Activated naive CD8-positive, alpha-beta T cell treated with anti-CD3 and anti-CD28 coated beads, Interleukin-2, amount 50 U/mL, for 16 hours (primary cell): ENCODE results near the gene CHD5.
"Not testable (repeated sequence)": the region's sequence is repeated elsewhere in the genome, so short reads cannot be mapped to it uniquely, and the experiment has no call there.

ENCODE experiments used
- DNase-seq: peaks from one replicate; pipeline ENCODE4 v3.0.0-alpha.2; 2020; ENCODE audit warnings: low read depth, low spot score

CHD5 gene

DNA sequence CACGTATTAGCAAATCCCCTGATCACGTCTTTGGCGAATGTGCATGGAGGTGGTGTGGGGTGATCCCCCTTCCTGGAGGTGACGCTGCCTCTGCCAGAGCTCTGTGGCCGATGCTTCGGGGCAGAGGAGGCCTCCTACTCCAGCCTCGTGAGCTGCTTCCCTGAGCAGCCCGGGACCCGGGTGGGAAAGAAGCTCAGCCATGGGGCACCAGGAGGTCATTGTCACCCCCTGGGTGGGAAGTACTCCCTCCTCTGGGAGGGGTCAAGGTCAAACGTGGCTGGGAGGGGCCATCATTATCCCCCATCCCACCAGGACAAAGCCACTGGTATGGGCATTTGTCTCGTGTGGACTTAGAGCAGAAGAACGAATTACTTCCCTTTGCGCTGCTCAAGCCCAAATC, 93.8 kb downstream of the CHD5 start:
- DNase-seq = no peak

DNA sequence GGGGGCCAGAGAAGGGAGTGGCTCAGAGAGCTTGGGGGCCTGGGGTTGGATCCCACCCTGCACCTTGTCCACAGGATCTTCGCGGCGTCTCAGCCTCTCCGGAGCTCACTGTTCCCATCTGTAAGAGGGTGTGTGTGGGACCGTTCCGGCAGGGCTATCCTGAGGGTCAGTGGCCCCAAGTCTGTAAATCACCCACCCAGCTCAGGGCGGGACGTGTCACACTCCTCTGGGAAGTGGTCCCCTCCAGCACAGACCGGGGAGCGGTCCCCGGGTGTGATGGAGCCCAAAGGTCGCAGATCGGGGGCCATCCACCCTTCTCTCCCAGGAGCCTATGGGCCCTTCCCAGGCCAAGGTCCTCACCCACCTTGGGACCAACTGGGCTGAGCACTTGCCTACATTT, 94.5 kb downstream of the CHD5 start:
- no peak for DNase-seq

DNA sequence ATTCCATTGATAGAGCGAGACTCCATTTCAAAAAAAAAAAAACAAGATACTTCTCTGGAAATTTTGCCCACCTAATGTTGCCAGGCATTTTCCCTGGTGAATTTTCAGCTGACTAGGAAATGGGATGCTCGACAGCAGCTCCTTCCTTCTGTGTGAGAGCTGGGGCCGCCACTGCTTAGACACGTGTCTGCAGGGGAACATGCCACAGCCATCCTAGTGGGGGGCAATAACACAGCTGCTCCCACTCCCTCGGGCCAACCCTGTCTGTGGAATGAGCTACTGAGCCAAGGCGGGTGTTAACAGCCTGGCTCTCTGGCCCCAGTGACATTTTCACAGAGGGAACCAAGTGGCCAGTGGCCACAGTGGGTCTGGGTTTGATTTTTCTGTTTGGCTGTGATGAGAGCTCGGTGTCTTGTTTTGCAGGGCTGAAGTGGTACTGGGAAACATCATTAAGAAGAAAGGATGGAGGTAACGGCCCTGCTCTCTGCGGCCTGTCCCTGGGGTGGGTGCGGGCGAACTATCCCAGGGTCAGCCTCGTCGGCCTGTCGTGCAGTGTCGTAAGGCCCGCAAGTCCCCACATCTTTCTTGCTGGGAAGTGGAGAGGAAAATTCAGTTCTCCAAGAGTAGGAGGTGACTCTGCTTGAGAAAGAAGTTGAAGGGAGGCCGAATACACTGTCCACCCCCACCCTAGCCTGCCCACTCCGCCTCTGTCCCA, 95.2 kb downstream of the CHD5 start:
- DNase-seq = no peak

DNA sequence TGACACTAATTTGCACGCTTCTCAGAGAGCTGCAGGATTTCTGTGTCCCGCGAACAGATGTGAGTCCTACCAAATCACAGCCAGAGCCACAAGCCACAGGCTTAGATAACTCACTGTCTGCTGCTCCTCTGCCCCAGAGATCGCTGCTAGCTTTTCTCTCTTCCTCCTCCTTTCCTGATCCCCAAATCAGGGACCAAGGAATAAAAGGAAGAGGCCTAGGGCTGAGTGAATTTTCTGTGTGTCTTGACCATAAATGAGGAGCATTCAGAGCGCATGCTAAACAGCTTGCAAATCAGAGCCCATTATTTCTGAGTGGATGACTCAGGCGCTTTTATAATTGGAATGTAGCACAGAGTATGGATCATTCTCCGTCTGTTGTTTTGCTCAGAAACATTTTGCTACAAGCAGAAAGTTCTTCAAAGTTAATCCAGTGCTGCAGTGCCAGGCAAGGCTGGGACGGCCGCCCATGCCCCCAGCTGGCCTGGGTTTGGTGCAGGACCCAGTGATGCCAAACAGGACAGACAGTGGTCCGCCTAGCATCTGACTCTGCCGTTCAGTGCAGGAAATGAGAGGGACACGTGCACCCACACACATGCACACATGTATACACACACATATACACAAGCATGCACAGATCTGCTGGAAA, 96.2 kb downstream of the CHD5 start:
- no peak for DNase-seq

DNA sequence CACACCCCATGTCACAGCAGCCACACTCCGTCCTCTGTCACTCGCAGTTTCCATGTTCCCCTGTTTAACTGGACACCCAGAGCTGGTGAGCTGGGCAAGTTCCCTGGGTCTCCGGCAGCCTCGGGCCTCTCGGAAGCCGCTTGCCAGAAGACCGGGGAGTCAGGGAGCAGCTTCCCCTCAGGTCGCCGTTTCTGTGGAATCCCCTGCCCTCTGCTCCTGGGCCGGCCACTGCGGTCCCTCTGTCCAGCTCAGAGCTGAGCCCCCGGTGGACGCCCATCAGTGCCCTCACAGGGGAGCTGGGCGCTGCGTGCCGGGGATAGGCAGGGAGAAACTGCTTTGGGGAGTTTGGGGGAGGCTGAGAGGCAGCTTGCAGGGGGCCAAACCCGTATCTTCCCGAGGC, 96.7 kb downstream of the CHD5 start:
- DNase-seq = no peak

DNA sequence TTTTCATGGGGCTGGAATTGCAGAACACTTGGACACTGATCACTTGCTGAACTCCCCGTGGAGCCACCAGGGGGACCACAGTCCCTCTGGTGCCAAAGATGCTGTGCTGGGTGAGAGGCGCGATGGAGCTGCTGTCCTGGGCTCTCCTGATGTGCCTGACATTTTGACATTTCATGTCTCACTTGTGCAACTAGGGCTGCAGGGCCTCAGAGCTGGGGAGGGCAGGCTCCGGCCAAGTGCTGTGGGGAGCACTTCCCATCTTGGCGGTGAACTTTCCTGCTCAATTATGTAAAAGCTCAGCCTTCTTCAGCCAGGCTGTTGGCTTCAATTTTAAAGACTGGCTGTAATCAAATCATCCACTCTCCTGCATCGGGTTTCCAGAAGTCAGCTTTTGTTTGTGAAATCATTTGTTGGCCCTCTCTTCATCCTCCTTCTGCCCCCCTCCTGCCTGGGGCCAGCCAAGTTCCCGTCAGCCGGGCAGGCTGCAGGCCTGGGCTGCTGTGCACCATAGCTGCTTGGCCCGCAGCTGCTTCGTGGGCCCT, 97.6 kb downstream of the CHD5 start:
- DNase-seq = no peak

DNA sequence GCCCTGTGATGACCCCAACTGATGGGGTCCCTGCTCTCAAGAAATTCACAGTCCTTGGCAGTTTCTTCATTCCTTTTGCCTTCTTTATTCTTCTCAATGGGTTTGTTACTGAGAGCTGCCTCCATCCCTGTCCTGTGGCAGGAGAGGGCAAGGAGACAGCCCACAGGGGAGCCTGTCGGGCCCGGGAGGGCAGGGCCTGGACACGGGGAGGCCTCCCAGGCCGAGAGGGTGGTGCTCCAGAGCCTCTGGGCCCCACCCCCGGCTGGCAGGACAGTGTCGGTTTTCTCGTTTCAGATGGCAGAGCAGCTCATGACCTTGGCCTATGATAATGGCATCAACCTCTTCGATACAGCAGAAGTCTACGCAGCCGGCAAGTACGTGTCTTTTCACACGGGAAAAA, 98.2 kb downstream of the CHD5 start:
- DNase-seq = no peak

DNA sequence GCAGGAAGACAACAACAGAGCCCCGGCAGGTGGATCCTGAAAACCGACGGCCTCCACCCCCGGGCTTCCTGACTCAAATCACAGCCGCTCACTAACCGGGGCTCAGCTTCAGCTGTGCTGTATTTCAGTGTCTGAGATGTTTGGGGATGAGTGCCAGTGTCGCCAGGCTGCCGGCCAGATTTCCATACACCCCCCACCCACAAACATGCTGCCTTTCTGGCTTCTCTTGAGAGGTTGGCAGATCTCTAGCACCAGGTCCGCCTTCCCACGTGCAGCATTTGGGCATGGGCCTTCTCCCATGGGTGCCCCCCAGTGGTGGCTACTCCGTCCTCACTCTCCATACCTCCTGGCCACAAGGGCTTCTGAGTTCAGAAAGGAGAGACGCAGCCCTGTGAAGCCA, 99.7 kb downstream of the CHD5 start:
- DNase-seq = no peak

DNA sequence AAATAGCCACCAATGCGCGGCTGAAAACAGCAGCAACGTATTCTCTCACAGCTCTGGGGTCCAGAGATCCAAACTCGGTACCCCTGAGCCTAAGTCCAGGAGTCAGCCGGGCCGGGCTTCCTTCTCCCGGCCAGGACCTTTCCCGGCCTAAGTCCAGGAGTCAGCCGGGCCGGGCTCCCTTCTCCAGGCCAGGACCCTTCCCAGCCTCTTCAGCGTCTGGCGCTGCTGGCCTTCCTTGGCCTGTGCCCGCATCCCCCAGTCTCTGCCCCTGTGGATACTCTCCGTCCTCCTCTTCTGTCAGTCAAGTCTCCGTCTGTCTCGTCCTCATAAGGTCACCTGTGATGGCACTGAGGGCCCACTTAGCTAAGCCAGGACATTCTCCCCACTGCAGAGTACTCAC, 102.2 kb downstream of the CHD5 start:
- DNase-seq = no peak

DNA sequence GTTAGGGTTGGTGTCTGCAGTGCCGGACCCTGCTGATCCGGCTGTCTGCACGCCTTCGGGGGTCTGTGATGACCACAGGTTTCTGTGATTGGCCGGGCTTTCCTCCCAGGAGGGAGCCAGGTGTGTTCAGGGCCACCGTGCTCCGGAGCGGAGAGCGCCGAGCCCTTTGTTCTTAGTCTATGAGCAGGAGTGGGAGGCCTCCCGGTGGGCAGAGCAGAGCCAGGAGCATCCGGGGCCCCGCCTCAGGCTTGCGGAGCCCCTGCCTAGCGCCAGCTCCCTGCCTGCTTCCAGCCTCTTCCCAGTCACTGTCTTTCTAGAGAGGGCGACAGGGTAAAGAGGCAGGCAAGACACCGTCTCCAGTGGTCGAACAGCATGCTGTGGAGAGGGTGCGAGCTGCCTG, 102.6 kb downstream of the CHD5 start:
- DNase-seq = no peak

DNA sequence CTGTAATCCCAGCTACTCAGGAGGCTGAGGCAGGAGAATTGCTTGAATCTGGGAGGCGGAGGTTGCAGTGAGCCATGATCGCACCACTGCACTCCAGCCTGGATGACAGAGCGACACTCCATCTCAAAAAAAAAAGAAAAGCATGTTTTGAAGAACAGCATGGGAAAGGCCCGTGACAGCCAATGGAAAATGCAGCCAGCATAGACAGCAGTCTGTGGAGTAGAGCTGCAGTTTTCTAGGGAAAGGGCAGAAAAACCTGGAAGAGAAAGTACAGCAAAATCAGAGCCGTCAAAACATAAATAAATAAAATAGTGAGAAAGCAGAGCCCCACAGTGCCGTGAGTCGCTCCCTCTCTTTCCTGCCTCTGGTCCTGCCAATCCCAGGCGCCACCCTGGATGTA, 103.1 kb downstream of the CHD5 start:
- not testable (repeated sequence) for DNase-seq

DNA sequence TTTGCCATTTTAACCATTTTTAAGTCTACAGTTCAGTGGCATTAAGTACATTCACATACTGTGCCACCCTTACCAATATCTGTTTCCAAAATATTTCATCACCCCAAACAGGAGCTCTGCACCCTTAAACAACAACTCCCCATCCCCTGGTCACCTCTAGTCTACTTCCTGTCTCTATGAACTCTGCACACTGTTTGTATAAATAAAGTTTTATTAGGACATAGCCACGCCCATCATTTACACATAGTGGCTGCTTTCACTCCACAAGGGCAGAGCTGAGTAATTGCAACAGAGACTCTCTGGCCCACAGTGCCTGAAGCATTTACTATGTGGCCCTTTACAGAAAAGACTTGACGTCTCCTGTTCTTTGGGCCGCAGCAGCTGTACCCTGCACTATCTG, 104.4 kb downstream of the CHD5 start:
- no peak for DNase-seq

DNA sequence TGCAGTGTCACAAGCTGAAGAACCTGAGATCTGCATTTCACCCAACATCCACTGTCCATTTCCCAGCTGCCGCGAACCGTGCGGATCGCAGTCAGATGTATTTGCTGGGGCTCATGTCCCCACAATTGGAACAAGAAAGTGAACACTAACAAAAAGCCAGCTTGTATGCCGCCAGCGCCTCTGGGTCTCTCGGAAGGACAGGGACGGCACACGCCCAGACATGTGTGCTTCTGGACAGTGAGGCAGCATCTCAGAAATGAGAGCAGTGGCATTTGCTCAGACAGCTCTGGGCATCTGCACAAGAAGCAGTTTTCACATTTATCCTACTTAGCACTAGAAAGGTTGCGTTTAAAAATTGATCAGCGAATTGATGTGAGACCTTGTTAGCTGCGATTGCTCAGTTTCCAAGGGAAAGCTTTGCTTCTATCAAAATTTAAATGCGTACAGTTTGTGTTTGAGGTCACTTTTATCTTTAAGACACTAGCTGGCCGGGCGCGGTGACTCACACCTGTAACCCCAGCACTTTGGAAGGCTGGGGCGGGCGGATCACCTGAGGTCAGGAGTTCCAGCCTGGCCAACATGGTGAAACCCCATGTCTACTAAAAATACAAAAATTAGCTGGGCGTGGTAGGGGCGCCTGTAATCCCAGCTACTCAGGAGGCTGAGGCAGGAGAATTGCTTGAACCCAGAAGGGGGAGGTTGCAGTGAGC, 105.8 kb downstream of the CHD5 start:
- DNase-seq = no peak

DNA sequence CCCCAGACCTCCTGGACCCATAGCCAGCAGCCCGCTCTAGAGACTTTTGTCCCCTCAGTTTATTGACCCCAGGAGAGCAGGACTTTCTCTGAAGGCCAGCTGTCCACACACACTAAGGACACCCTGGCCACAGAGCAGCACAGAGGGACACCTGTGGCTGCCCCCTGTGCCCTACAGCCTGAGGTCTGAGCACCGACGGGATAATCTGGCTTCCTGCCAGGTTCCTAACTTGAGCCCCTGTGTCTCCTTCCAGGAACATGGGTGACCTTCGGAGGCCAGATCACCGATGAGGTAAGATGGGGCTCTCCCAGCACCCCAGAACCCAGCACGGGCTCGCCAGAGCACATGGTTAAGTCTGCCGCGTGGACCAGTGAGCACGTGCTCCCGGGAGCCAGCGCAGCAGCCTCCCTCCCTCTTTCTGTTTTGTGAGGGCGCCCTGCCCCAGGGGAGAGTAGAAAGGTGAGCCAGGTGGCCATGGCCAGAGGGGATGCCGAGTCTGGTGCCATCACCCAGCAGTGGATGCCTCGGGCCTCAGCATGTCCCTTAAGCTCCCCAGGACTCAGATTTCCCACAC, 106.6 kb downstream of the CHD5 start:
- no peak for DNase-seq

DNA sequence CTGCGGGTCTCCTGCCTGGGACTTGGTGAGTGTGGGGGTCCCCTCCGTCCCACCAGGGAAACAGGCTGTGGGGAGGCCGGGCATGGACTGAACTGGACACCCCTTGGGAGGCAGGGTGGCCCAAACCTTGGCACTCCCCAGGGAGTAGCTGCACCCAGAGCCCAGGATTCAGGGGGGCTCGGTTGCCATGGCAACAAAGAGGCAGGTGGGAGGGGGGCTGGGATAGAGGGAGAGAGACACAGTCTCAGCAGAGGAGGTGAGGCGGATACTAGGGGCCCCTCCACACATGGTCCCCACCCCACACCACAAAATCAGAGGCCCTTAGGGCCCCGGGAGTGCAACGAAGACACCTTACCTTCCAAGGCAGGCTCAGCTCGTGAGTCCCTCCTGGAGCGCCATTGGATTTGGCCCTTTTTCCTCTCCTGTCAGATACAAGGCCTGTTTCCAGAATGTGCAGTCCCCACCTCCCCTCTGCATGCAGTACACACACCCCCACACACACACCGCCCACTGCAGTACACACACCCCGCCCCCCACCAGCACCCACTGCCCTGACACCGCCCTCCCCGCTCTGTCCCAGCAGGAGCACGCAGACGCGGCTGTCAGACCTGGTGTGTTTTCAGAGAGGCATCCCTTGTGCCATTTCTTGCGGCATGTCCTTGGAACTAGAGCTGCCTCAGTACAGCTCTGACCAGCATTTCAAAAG, 107.2 kb downstream of the CHD5 start:
- no peak for DNase-seq

DNA sequence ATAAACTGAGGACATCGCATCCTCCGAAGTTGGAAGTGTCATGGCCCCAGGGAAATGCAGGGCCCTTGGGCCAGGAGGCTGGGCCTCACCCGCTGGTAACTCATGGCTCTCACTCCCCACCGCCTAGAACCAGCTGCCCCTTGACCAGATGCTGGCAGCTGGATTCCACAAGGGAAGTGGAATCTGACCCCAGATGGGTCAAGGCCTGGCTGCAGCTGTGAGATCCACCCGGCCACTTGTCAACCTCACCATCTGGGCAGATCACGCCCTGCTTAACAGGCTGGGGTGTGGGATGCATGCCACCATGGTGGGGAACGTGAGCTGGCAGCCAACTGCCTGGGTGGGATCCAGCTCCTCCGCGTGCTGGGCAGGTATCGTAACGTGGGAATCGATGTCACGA, 108.9 kb downstream of the CHD5 start:
- no peak for DNase-seq

DNA sequence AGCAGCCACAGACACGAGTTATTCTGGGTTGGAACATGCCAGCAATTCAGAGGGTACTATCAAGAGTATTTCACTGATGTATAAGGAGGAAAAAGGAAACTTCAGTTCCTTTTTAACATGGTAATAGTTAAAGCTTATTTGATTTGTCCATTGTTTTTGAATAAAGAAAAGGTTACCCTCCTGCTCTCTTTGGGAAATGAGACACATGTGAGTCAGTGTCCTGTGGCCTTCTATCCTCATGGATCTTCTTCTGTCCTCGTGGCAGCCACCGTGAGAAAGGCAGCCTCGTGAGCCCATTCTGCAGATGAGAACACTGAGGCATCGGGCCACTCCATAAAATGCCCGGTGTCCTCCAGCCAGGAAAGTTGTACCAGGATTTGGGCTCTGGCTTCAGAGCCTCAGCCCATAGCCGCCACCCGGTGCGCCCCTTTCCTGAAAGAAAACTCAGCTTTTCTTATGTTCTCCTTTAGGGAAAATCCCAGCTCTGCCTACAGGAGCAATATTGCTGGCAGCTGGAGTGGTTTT, 109.6 kb downstream of the CHD5 start:
- no peak for DNase-seq

DNA sequence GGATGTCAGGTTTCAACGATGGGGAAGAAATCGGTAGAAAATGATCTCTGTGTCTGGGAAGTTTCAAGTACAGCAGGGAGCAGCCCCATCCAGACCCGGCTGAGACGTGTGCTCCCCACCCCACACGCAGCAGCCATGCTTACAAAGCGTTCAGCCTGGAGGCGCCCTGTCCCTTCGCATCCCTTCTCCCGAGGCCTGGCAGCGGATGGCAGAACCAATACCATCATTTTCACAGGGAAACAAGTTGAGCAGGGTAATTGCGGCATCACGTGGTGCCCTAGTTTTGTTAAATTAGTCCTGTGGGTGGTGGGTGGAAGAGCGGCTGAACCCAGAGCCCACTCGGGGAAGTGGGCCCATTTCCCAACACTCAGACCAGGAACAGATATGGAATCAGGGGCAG, 110.5 kb downstream of the CHD5 start:
- DNase-seq = no peak

DNA sequence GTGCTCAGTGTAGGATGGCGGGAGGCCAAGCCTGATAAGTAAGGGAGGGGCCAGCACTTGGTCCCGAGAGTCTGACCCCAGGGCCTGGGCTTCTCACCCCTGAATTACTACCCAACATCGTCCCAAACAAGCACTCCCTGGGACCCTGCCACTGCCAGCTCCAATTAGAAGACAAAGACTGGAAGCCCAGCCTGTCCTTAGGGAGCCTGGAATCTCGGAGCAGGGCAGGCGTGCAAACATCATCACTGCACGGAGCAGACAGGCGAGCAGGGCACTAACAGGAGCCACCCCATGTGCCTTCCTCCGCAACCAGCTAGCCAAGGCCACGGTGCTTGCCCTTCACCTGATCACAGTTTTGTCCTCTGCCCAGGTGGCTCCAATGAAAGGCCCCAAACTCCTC, 111.2 kb downstream of the CHD5 start:
- no peak for DNase-seq

DNA sequence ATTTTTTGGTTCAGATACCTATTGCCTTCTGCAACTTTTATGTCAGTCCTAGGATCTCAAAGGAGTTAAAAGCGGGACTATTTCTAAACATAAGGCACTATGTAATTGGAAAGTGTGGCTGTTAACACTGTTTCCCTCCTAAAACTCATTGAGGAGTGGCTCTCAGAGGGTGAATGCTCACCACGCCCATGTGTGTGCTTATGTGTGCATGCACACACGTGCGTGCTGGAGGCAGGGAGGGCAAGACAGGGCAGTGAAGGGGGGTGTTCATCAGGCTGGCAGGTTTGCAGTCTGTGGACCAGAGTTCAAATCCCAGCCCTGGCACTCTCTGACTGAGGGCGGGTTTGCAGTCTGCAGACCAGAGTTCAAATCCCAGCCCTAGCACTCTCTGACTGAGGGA, 112.0 kb downstream of the CHD5 start:
- no peak for DNase-seq

DNA sequence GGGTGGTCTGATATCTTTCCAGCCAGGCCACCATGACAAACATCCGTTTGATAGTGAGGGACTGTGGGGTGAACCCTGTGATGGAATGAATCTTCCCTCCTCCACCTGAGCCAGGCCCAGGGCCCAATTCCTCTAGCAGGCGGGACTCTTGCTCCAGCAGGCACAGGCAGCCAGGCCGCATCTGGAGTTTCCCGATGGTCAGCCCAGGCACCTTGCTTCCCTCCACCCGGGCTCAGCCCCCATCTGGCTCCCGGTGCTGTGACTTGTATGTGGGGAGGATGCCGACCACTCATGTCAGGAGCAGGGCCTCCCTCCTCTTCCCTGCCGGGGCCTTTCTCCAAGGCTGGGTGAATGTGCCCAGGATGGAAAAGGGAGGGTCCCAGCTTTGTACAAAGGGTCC, 113.4 kb downstream of the CHD5 start:
- DNase-seq = no peak
